B cell (primary cell): ENCODE measurements around the gene CD79A. TPM values are rescaled to one million over a fixed set of nuclear protein-coding genes. Genes with fewer than 3 reads are reported as not detected.

Experiments
- ATAC-seq: fragments of 200-7000 bp; cut with Tn5 transposase; one replicate; pipeline ENCODE4 v1.10.0; 2021; ENCODE audit warnings: low read depth, mild to moderate bottlenecking, moderate number of reproducible peaks, moderate library complexity
- CTCF ChIA-PET: fragments of 350-600 bp; sonication (Branson Sonifier 250); formaldehyde crosslinking; loops from one replicate; lab custom pipeline; 2021; ENCODE audit warnings: antibody characterized with exemption, inconsistent platforms; lab: Charles Lee
- POLR2A ChIA-PET: fragments of 350-600 bp; sonication (Branson Sonifier 250); formaldehyde crosslinking; loops from one replicate; lab custom pipeline; 2021; ENCODE audit warnings: antibody characterized with exemption; lab: Charles Lee
- DNase-seq: peaks from one replicate; pipeline ENCODE4 v3.0.0; 2013
- H2AFZ ChIP-seq: 2 replicates; pipeline ENCODE4 v1.6.1; 2012; ENCODE audit warnings: mild to moderate bottlenecking, low read depth, low read length; ENCODE audit not compliant: insufficient read depth, poor library complexity, severe bottlenecking
- H3K27ac ChIP-seq, 2 donors: 1 replicate in 1 of 2; 2 replicates in 1 of 2; pipeline ENCODE4 v1.5.1; 2012 to 2013; ENCODE audit warnings: low read length in 2 of 2, mild to moderate bottlenecking in 2 of 2, moderate library complexity in 1 of 2
- H3K27me3 ChIP-seq, 4 experiments: fragments of 200-600 bp in 1 of 4; sonication (generic) in 1 of 4; replicated peaks in 1 of 4; 1 replicate in 2 of 4; 2 replicates in 2 of 4; pipeline versions ENCODE4 v1.6.1 to v1.7.0; 2013 to 2016; ENCODE audit warnings: low read length in 3 of 4, mild to moderate bottlenecking in 2 of 4, mixed read lengths in 1 of 4, moderate library complexity in 1 of 4; ENCODE audit not compliant: insufficient read depth in 4 of 4, control insufficient read depth in 3 of 4; ENCODE audit errors: control extremely low read depth in 1 of 4
- H3K36me3 ChIP-seq, 2 experiments: replicated peaks in 1 of 2; 1 replicate in 1 of 2; 2 replicates in 1 of 2; pipeline versions ENCODE4 v1.6.1 to v1.7.1; 2013; ENCODE audit warnings: low read length in 1 of 2; ENCODE audit not compliant: insufficient read depth in 2 of 2, control insufficient read depth in 1 of 2; ENCODE audit errors: control extremely low read depth in 1 of 2, extremely low read depth in 1 of 2
- H3K4me1 ChIP-seq, 2 donors: fragments of 200-600 bp in 1 of 2; sonication (generic) in 1 of 2; 1 replicate in 1 of 2; 2 replicates in 1 of 2; pipeline versions ENCODE4 v1.5.1 to v1.6.1; 2013 to 2017; ENCODE audit warnings: low read length in 2 of 2; ENCODE audit not compliant: control insufficient read depth in 2 of 2, insufficient read depth in 2 of 2
- H3K4me2 ChIP-seq: replicated peaks from 2 replicates; pipeline ENCODE3; 2012; ENCODE audit warnings: mild to moderate bottlenecking, low read depth, low read length; ENCODE audit not compliant: poor library complexity, severe bottlenecking
- H3K4me3 ChIP-seq, 5 experiments: fragments of 200-600 bp in 1 of 5; sonication (generic) in 1 of 5; 1 replicate in 3 of 5; 2 replicates in 2 of 5; pipeline versions ENCODE4 v1.5.1 to v1.7.0; 2011 to 2016; ENCODE audit warnings: low read length in 4 of 5, mild to moderate bottlenecking in 4 of 5, low read depth in 2 of 5, control low read depth in 1 of 5, moderate library complexity in 1 of 5; ENCODE audit not compliant: insufficient read depth in 1 of 5; ENCODE audit errors: control extremely low read depth in 1 of 5, extremely low read depth in 1 of 5
- H3K79me2 ChIP-seq: fragments of 200-600 bp; sonication (generic); one replicate; pipeline ENCODE4 v1.6.0; 2016; ENCODE audit warnings: low read length; ENCODE audit not compliant: control insufficient read depth, insufficient read depth
- H3K9ac ChIP-seq: fragments of 200-600 bp; sonication (generic); 2 replicates; pipeline ENCODE4 v1.6.1; 2017; ENCODE audit warnings: mild to moderate bottlenecking, low read length, moderate library complexity
- H3K9me3 ChIP-seq, 3 donors: one replicate each; pipeline versions ENCODE4 v1.6.1 to v1.7.1; 2013; ENCODE audit warnings: low read length in 2 of 3; ENCODE audit not compliant: control insufficient read depth in 2 of 3, insufficient read depth in 1 of 3; ENCODE audit errors: control extremely low read depth in 1 of 3
- H4K20me1 ChIP-seq: 2 replicates; pipeline ENCODE4 v1.6.0; 2012; ENCODE audit warnings: mild to moderate bottlenecking, low read length; ENCODE audit not compliant: insufficient read depth, control insufficient read depth, poor library complexity, severe bottlenecking
- H3K27ac Mint-ChIP-seq: one replicate; pipeline ENCODE4 v1.8.0; 2021; ENCODE audit warnings: mixed read lengths
- H3K27me3 Mint-ChIP-seq: one replicate; pipeline ENCODE4 v1.8.0; 2021; ENCODE audit warnings: mixed read lengths
- H3K4me1 Mint-ChIP-seq: one replicate; pipeline ENCODE4 v1.8.0; 2021; ENCODE audit warnings: mixed read lengths
- H3K4me3 Mint-ChIP-seq: one replicate; pipeline ENCODE4 v1.8.0; 2021; ENCODE audit warnings: mixed read lengths
- H3K9me3 Mint-ChIP-seq: one replicate; pipeline ENCODE4 v1.8.0; 2022; ENCODE audit warnings: mixed read lengths; ENCODE audit not compliant: insufficient read depth
- CTCF ChIP-seq: fragments of 200-600 bp; IDR thresholded peaks from one replicate; pipeline ENCODE4 v1.8.0; 2022; ENCODE audit warnings: antibody characterized with exemption, mild to moderate bottlenecking
- EZH2 ChIP-seq: IDR thresholded peaks from 2 replicates; pipeline ENCODE4 v1.6.1; 2012; ENCODE audit warnings: borderline replicate concordance, low read depth, mild to moderate bottlenecking, moderate library complexity, low read length; ENCODE audit not compliant: insufficient read depth, poor library complexity, severe bottlenecking
- WGBS: methylation state at CpG from one replicate; pipeline ENCODE4 v1.1.5; 2013; ENCODE audit warnings: missing lambda C conversion rate; ENCODE audit not compliant: insufficient coverage; 5-methylcytosine and 5-hydroxymethylcytosine counted together
- intact Hi-C: fragments of 100-400 bp; cut with micrococcal nuclease; formaldehyde crosslinking; loops from one replicate; pipeline ENCODE4 v1.10.0; 2022
- polyA plus RNA-seq: library from polyadenylated mRNA; depleted of rRNA; stranded (reverse); fragments of >200 nt; gene quantifications from 2 replicates; pipeline ENCODE4 v1.2.3, GENCODE V29; 2012
- total RNA-seq, 2 donors: library from RNA; stranded (reverse); fragments of 120-200 nt in 1 of 2; gene quantifications; 1 replicate in 1 of 2; 2 replicates in 1 of 2; pipeline versions ENCODE4 v1.2.3 to v1.2.4, GENCODE V29; 2013 to 2022

The CD79A gene
- total and polyA plus RNA-seq, 2 donors (not counting 1 experiment from before 2014, with no cell fraction given), result 1,280 to 1,471 TPM

GRCh38 chr19:41883463-41883820, 6.4 kb downstream of the CD79A start:
- ATAC-seq (peak; percentile 0), DNase-seq (no peak)
- ChIA-PET CTCF (interaction anchor here (0.5 to 7.3 kb wide), 7 partner anchors 9 to 152 kb away, joined by 3 to 180 read pairs (median 5); partner anchors contain the start of genes CD79A and RPS19), POLR2A (interaction anchor here (0.6 to 4.3 kb wide), 11 partner anchors 11 to 74 kb away, joined by 3 to 85 read pairs (median 5); partner anchors contain the start of genes ERFL and RPS19)
- H3K9ac ChIP-seq, result peak overlapping the region; percentile 94
- WGBS, result 0% methylated on average over 10 of the region's 23 CpGs
- no peaks in the 10 kb centered on the region for H3K9me3 ChIP-seq
- peak overlapping the region; percentile 87 for H3K4me2 ChIP-seq
- H3K79me2 ChIP-seq, result peaks cover 89% of the 10 kb centered on the region
- peaks cover 74% of the 10 kb centered on the region for H4K20me1 ChIP-seq
- H3K9me3 Mint-ChIP-seq, result no peaks in the 10 kb centered on the region
- peaks cover 0 to 40% of the 10 kb centered on the region in 2 experiments for H3K36me3 ChIP-seq
- intact Hi-C loops, result loop anchor here (5.0 kb wide), 1 partner anchor 194 kb away; the partner anchor contains the start of gene ZNF574
- peaks cover 74 to 83% of the 10 kb centered on the region in 2 donors for H3K4me1 ChIP-seq
- H3K4me3 ChIP-seq, result peak overlapping the region; percentile 83 to 100 (median 97)
- TF ChIP-seq CTCF, result no peak
- no peak for TF ChIP-seq EZH2
- H3K27ac ChIP-seq, result peak overlapping the region; percentile 72 to 87
- peak overlapping the region; percentile 61 for H2AFZ ChIP-seq
- H3K27me3 ChIP-seq, result no peaks in the 10 kb centered on the region
- no peaks in the 10 kb centered on the region for H3K27me3 Mint-ChIP-seq
- peak overlapping the region; percentile 98 for H3K27ac Mint-ChIP-seq
- peaks cover 78% of the 10 kb centered on the region for H3K4me1 Mint-ChIP-seq
- H3K4me3 Mint-ChIP-seq, result peak overlapping the region; percentile 93
